Measurements from ENCODE around the gene LST1. TPM values are rescaled to one million over a fixed set of nuclear protein-coding genes. Genes with fewer than 3 reads are reported as not detected.

Gene LST1
- total RNA-seq, 1 donor from 2014 or later, result 0.51 TPM

Other genes starting within 250 kb of the LST1 start
- gene HLA-B, start 229.1 kb upstream of the LST1 start, total RNA-seq, result 258 and 476 TPM in 2 replicates
- gene MICA, start 182.7 kb upstream of the LST1 start, total RNA-seq, result 26.4 and 33.2 TPM in 2 replicates
- 6.8 and 8.3 TPM in 2 replicates for gene MICB, start 88.1 kb upstream of the LST1 start, total RNA-seq
- gene MCCD1, start 57.3 kb upstream of the LST1 start, total RNA-seq, result not detected in 2 replicates
- 318 and 410 TPM in 2 replicates for gene DDX39B, start 44.3 kb upstream of the LST1 start, total RNA-seq
- gene ATP6V1G2, start 39.7 kb upstream of the LST1 start, total RNA-seq, result 0.13 TPM in 1 of 2 replicates, not detected in the other
- gene NFKBIL1, start 38.7 kb upstream of the LST1 start, total RNA-seq, result 19.8 and 24.7 TPM in 2 replicates
- not detected in 2 replicates for gene LTA, start 14.0 kb upstream of the LST1 start, total RNA-seq
- gene TNF, start 10.7 kb upstream of the LST1 start, total RNA-seq, result not detected in 2 replicates
- 6.4 and 11.8 TPM in 2 replicates for gene LTB, start 3.9 kb upstream of the LST1 start, total RNA-seq
- not detected in 2 replicates for gene NCR3, start 6.7 kb downstream of the LST1 start, total RNA-seq
- gene AIF1, start 29.0 kb downstream of the LST1 start, total RNA-seq, result 0.13 TPM in 2 replicates
- 19.8 and 35.0 TPM in 2 replicates for gene PRRC2A, start 34.4 kb downstream of the LST1 start, total RNA-seq
- gene BAG6, start 66.4 kb downstream of the LST1 start, total RNA-seq, result 86.7 and 158 TPM in 2 replicates
- gene APOM, start 69.6 kb downstream of the LST1 start, total RNA-seq, result 0.39 and 0.51 TPM in 2 replicates
- 15.8 and 22.9 TPM in 2 replicates for gene C6orf47, start 74.5 kb downstream of the LST1 start, total RNA-seq
- 9.0 and 11.5 TPM in 2 replicates for gene GPANK1, start 78.7 kb downstream of the LST1 start, total RNA-seq
- 76.5 and 99.5 TPM in 2 replicates for gene CSNK2B, start 79.8 kb downstream of the LST1 start, total RNA-seq
- 0.64 and 2.0 TPM in 2 replicates for gene LY6G5B, start 83.7 kb downstream of the LST1 start, total RNA-seq
- gene LY6G5C, start 94.8 kb downstream of the LST1 start, total RNA-seq, result 1.2 and 1.9 TPM in 2 replicates
- gene ABHD16A, start 117.0 kb downstream of the LST1 start, total RNA-seq, result 43.8 and 59.8 TPM in 2 replicates
- not detected in 2 replicates for gene LY6G6F, start 120.6 kb downstream of the LST1 start, total RNA-seq
- not detected in 2 replicates for gene LY6G6D, start 129.1 kb downstream of the LST1 start, total RNA-seq
- gene LY6G6C, start 135.5 kb downstream of the LST1 start, total RNA-seq, result not detected in 2 replicates
- gene MPIG6B, start 137.1 kb downstream of the LST1 start, total RNA-seq, result not detected in 2 replicates
- gene DDAH2, start 143.0 kb downstream of the LST1 start, total RNA-seq, result 108 and 125 TPM in 2 replicates
- gene CLIC1, start 150.3 kb downstream of the LST1 start, total RNA-seq, result 464 and 694 TPM in 2 replicates
- gene MSH5, start 153.7 kb downstream of the LST1 start, total RNA-seq, result 2.8 and 4.5 TPM in 2 replicates
- 2.0 and 3.3 TPM in 2 replicates for gene SAPCD1, start 176.4 kb downstream of the LST1 start, total RNA-seq
- under 0.01 and 0.13 TPM in 2 replicates for gene VWA7, start 191.1 kb downstream of the LST1 start, total RNA-seq
- 48.1 and 53.7 TPM in 2 replicates for gene VARS1, start 209.5 kb downstream of the LST1 start, total RNA-seq
- gene LSM2, start 220.7 kb downstream of the LST1 start, total RNA-seq, result 29.5 and 39.2 TPM in 2 replicates
- gene HSPA1L, start 229.0 kb downstream of the LST1 start, total RNA-seq, result 1.2 and 1.4 TPM in 2 replicates
- 67.4 and 81.8 TPM in 2 replicates for gene HSPA1A, start 229.3 kb downstream of the LST1 start, total RNA-seq
- 27.6 and 37.1 TPM in 2 replicates for gene HSPA1B, start 241.5 kb downstream of the LST1 start, total RNA-seq